ENCODE results near the gene KCTD4.

- TF ChIP-seq, protein P1, sequence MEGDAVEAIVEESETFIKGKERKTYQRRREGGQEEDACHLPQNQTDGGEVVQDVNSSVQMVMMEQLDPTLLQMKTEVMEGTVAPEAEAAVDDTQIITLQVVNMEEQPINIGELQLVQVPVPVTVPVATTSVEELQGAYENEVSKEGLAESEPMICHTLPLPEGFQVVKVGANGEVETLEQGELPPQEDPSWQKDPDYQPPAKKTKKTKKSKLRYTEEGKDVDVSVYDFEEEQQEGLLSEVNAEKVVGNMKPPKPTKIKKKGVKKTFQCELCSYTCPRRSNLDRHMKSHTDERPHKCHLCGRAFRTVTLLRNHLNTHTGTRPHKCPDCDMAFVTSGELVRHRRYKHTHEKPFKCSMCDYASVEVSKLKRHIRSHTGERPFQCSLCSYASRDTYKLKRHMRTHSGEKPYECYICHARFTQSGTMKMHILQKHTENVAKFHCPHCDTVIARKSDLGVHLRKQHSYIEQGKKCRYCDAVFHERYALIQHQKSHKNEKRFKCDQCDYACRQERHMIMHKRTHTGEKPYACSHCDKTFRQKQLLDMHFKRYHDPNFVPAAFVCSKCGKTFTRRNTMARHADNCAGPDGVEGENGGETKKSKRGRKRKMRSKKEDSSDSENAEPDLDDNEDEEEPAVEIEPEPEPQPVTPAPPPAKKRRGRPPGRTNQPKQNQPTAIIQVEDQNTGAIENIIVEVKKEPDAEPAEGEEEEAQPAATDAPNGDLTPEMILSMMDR (IDR thresholded peaks at IDR 0.05), result no peak
- TF ChIP-seq POLR2A (IDR thresholded peaks at IDR 0.05), result no peak
Observed at GRCh38 chr13:45162821-45163220, 38.0 kb downstream of the KCTD4 start.
